Measurements from ENCODE around the gene MAGEA10.

DNA sequence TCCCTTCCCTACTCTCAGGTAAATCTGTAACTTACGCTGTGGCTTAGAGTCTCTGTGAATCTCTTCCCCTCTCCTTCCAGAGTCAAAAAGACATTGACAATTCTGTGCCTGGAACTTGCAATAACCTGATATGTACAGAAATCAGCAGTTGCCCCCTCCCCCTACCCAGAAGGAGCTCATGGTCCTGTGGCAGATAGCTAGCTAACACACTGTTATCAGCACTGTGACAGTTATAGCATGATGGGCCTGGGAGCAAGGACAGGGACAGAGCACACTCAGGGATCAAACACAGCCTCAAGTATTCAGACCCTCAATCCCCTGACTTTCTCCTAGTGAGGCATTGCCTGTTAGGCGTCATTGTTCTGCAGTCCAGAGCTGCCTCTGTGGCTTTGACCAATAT is 18.7 kb upstream of the MAGEA10 start:
- TF ChIP-seq, protein P1, sequence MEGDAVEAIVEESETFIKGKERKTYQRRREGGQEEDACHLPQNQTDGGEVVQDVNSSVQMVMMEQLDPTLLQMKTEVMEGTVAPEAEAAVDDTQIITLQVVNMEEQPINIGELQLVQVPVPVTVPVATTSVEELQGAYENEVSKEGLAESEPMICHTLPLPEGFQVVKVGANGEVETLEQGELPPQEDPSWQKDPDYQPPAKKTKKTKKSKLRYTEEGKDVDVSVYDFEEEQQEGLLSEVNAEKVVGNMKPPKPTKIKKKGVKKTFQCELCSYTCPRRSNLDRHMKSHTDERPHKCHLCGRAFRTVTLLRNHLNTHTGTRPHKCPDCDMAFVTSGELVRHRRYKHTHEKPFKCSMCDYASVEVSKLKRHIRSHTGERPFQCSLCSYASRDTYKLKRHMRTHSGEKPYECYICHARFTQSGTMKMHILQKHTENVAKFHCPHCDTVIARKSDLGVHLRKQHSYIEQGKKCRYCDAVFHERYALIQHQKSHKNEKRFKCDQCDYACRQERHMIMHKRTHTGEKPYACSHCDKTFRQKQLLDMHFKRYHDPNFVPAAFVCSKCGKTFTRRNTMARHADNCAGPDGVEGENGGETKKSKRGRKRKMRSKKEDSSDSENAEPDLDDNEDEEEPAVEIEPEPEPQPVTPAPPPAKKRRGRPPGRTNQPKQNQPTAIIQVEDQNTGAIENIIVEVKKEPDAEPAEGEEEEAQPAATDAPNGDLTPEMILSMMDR (conservative IDR thresholded peaks at IDR 0.05; ENCODE audit: low read depth, low read length): no peak
- no peak for TF ChIP-seq EZH2 (IDR thresholded peaks at IDR 0.05; ENCODE audit: borderline replicate concordance, low read depth, low read length, poor library complexity, severe bottlenecking)
